Endothelial cell of umbilical vein (primary cell): ENCODE results near the gene CHD6.

Experiments
- CTCF ChIP-seq, 2 donors: IDR thresholded peaks; 1 replicate in 1 of 2; 2 replicates in 1 of 2; pipeline ENCODE4 v1.5.1; 2011; ENCODE audit warnings: low read length in 2 of 2, mild to moderate bottlenecking in 2 of 2, moderate library complexity in 2 of 2, control low read depth in 1 of 2, inconsistent platforms in 1 of 2, low read depth in 1 of 2; ENCODE audit not compliant: insufficient read depth in 1 of 2; ENCODE audit errors: extremely low read depth in 1 of 2
- EZH2 ChIP-seq: IDR thresholded peaks from 2 replicates; pipeline ENCODE4 v1.6.1; 2012; ENCODE audit warnings: borderline replicate concordance, low read depth, mild to moderate bottlenecking, moderate library complexity, low read length, inconsistent platforms; ENCODE audit not compliant: severe bottlenecking
- JUN ChIP-seq: IDR thresholded peaks from 2 replicates; pipeline ENCODE4 v1.6.1; 2011; ENCODE audit warnings: borderline replicate concordance, low read depth; ENCODE audit not compliant: insufficient read length, insufficient read depth
- POLR2A ChIP-seq: IDR thresholded peaks from 2 replicates; pipeline ENCODE4 v1.6.1; 2012; ENCODE audit warnings: low read depth, mild to moderate bottlenecking, control low read depth, low read length
- POLR2AphosphoS5 ChIP-seq: IDR thresholded peaks from 2 replicates; pipeline ENCODE4 v1.6.1; 2012; ENCODE audit warnings: low read depth, mild to moderate bottlenecking, control low read depth, low read length, moderate library complexity; ENCODE audit not compliant: insufficient read depth

DNA sequence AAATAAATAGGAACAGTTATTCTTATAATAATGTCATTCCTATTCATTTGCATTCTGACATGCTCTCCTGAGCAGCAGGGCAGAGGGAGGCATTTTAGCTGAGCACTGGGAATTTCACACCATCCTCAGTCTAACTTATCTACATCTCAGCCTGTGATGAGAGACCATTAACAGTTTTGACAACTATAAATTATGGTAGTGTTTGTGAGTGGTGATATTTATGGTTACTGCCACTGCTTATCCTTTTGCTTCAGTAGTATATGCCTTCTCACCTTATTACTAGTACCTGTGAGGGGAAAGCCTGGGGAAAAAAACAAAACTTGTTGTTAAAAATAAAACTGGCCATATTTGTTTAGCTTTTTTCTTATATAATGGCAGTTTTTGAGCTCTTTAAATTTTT, 17.0 kb upstream of the CHD6 start:
- TF ChIP-seq CTCF (IDR thresholded peaks at IDR 0.05; ENCODE audit: extremely low read depth in 1 of 2, insufficient read depth in 1 of 2, low read depth in 1 of 2, low read length in 2 of 2) (no peak), JUN (no peak), POLR2A (no peak), POLR2AphosphoS5 (no peak), EZH2 (no peak)
